Ramos (cell line): ENCODE data around the gene VSTM2L.

Source experiments
- in situ Hi-C: fragments of 300-500 bp; cut with MboI; formaldehyde crosslinking; loops from one replicate; pipeline ENCODE4 v1.14.3; 2022; ENCODE audit warnings: low sequenced_read_pairs; ENCODE audit not compliant: unreplicated experiment

The VSTM2L gene

DNA sequence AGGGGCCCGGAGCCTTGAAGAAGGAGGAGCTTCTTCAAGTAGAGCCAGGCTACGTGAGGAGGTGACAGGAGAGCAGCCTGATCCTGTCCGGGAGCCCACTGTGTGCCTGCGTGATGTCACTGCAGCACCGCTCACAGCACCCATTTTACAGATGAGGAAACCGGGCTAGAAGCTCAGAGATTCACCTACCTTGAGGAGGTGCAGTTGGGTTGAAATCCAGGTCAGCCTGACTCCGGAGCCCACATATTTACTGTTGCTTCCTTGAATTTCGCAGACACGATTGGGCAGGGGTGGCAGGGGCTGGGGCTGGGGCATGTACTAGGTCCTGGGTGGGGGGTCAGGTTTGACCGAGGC is 12.5 kb downstream of the VSTM2L start:
- in situ Hi-C loops = no loop called here

DNA sequence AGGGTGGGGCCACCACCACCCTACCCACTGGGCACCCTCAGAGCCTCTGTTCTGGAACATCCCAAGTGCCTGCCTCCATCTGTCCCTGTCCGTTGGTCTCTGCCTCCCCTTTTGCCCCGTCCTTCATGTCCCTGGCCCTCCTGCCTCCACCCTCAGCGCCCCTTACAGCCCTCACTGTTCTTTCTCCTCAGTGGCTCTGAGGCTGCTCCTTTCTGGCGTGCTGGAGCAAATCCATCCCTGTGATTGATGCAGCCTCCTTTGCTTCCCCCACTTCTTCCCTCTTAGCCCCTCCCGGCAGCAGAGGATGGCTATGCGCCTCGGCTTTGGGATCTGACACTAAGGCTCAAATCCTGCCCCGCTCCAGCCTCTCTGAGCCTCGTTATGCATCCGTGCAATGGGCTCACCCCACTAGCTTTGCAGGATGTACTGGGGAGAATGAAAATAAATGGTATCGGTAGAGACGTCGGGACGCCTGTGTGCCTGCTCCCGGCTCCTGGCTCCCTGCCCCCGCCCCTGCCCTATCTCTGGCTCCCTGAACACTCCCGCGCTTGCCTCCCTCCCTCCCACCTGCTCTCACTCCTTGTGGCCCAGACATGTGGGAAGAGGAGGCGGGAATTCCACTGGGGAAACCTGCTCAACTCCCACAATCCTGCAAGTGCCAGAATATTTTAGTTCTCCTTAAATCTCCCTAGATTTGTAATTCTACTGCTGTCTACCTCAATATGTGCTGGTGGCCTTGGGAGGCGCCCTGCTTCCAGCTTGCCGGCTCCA is 13.1 kb downstream of the VSTM2L start:
- in situ Hi-C loops = no loop called here

DNA sequence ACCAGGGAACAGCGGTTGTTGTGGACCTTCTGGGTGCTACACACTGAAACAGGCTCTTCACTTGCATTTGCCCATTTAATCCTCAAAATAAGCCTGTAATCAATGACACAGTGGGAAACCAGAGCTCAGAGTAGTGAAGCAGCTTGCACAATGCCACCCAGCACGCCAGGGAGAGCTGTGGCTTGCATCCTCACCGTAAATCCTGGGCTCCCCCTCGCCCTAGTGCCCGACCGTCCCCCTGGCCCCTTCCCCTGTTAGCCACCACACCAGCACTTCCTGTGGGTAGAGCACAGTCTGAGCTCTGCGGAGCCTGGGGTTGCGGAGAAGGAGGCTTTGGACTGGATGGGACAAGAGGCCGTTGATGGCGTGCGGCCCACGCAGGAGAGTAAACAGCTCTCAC is 14.5 kb downstream of the VSTM2L start:
- in situ Hi-C loops = no loop called here

DNA sequence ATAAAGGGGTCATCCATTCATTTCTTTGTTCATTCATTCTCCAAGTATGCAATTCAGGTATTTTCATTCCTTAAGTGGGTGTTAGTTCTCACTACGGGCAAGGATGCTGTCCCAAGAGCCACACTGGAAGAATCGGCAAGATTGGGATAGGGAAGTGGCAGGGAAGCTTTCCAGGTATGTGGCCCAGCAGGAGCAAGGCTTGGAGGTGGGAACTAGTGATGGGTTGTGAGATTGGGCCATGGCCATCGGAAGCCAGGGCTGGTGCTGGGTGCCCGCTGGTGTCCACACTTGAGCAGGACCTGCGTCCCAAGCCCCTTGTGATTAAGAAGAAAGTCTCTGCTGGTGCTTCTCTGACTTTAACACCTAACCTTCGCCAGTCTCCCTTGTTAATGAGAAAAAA is 15.1 kb downstream of the VSTM2L start:
- in situ Hi-C loops = no loop called here

DNA sequence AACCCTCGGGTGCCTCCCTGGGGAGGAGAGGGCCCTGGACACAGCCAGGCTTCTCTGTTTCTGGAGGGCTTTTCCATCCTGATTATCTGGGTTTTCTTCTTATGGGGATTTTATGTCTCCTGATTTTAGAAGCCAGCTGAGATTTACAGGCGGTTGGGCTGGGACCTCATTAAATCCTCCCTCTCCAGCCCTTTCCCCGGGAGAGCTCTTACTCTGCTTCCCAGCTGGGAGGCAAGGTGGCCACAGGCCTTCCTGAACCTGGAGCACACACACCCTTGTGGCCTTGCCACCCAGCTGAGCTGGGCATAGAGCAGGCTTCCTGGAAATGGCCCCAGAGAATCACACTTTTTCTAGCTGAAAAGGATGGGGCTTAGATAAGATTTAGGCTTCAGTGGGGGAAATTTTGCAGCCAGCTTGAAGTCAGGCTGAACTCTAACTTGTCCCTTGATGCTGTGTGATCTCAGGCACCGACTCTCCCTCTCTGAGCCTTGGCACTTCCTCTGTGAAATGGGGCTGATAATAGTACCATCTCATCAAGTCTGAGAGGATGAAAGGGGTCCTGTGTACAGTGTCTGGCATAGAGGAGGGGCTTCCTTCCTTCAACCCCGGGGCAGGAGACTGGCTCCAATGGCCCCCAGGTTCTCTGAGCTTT is 16.6 kb downstream of the VSTM2L start:
- in situ Hi-C loops = no loop called here

DNA sequence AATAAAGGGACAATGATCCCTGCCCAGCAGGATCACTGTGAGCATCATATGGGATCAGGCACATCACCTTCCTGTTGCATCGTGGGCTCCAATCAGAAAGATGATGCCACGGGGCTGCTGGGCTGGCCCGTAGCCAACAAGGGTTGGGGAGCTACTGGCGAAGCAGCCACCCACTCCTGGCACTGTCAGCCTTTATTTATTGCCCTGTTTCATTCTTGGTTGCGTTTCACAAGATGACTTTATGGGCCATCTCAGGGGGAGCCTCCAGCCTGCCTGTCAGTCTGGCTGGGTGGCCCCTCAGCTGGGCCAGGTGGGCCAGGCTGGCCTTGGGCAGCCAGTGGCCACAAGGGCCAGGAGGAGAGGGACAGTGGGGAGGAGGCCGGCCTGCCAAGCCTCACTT is 17.3 kb downstream of the VSTM2L start:
- in situ Hi-C loops = no loop called here

DNA sequence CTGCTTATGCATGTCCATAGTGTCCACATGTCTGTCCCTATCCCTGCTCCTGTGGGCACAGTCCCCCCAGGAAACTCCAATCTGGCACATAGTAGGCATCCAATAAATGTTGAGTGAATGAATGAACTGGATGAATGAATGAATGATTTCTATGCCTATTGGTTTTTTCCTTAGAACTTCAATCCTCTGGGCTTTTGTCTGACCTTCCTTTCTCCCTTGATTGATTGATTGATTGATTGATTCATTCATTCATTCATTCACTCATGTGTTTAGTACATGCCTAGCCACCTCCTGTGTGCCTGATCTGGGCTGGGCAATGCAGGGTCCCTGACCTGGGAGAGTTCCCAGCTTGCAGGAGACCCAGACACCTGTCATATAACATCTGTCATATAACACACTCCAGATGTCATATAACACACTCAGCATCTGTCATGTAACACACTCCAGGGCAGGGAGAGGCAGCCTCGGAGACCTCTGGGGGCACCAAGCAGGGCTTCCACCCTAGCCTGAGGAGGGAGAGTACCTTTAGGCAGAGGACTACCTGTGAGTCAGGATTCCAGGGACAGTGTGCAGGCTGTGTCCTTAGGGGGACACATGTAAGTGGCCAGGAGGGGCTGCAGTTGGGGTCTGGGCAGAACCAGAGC is 17.9 kb downstream of the VSTM2L start:
- in situ Hi-C loops = no loop called here

DNA sequence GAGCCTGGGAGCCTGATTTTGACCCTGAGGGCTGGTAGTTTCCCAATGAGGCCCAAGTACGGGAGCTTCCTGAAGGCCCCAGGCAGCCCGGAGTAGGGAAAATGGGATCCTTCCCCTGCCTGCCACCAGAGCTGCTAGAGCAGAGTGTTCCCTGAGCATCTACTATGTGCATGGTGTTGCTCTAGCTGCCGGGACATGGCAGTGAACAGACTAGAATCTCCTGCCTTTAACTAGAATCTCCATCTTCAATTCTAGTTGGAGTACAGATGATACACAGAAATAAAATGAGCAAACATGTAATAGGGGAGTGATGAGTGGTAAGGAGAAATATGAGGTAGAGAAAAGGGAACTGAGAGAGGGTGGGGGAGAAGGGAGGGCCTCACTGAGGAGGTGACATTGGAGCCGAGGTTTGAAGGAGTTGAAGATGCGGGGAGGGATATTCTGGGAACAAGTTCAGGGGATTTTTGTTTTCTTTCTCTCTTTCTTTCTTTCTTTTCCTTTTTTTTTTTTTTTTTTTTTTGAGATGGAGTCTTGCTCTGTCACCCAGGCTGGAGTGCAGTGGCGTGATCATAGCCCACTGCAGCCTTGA is 18.5 kb downstream of the VSTM2L start:
- in situ Hi-C loops = no loop called here

DNA sequence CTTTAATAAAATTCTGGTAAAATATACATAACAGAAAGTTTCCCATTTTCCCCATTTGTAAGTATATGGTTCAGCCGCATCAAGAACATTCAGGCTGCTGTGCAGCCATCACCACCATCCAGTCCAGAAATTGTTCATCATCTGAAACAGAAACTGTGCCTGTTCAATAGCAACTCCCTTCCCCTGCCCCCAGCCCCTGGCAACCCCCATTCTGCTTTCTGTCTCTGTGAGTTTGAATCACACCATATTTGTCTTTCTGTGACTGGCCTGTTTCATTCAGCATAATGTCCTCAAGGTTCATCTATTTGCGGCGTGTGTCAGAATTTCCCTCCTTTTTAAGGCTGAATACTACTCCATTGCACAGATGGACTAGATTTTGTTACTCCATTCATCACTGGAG is 19.1 kb downstream of the VSTM2L start:
- in situ Hi-C loops = no loop called here

DNA sequence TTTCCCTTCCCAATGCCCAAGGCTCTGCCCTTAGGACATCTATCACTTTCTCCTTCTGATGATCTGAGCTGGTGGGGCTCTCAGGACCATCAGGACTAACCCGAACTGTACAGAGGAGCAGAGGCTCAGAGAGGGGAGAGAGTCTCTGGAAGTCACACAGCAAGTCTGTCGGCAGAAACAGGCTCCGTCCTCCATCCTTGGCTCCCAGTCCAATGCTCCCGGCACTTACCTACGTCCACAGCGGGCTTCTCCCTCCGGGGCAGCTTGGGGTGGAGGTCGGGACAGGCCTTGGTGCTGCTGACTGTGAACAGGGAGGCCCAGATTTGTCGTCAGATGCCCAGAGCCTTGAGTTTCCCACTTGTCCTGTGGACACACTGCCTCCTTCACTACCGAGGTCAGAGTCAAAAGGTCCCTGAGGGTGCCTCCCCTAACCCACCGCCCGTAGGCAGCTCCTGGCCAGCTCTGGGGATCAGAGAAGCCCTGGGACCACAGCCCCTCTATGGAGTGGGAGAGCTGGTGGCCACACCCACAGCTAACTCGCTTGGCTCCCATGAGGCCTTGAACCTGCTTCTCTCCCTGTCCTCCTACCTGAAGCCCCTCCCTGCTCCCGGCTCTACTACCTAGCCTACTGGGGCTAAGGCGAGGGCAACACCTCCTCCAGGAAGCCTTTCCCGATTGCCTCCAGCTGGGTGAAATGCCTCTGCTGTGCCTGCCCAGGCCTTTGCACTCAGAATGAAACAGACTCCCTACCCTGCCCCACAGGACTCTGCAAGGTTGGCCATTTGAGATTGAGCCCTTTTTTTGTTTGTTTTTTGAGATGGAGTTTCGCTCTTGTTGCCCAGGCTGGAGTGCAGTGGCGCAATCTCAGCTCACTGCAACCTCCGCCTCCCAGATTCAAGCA is 22.6 kb downstream of the VSTM2L start:
- in situ Hi-C loops = no loop called here

DNA sequence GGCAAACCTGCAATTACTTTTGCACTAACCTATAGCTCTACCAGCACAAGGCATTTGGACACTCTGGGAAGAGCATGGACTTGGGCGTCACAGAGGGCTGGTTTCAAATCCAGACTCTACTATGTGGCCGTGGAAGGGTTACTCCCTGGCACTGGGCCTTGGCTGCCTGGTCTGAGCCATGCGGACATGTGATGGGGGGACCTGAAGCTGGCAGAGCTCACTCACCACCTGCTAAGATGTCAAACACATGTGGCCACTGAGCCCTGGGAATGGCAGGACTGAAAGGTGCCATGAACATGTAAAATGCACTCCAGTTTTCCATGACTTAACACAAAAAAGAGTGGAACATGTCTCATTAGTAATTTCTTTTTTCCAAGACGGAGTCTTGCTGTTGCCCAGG is 23.7 kb downstream of the VSTM2L start:
- in situ Hi-C loops = no loop called here

DNA sequence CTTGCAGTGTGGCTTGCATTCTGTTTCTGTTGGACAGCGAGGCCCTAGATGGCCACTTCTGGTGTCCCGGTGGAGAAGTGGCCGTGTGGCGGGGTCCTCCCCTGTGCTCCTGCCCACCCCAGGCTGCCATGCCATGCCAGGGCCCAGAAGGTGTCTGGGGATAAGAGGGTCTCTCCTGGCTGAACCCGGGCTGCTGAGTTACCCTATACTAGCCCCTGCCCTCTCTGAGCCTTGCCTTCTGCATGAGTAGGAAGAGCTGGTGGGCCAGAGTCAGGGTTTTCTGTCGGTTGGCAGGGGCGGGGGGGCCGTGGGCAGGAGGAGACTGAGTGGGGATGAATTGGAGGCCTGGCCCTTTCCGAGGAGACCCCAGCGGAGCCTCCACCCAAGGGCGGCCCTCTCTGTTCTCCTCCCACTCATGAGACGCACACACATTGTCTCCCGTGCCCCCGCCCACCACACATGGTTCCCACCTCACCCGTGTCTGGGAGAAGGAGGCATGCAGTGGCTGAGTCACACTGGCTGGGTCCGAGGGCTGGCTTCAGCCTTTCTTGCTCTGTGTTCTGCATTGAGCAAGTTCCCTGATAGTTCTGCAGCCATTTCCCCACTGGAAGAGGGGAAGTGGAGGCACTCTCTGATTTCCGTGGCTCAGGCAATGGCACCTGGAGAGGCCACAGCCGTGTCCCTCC is 24.6 kb downstream of the VSTM2L start:
- in situ Hi-C loops = no loop called here

DNA sequence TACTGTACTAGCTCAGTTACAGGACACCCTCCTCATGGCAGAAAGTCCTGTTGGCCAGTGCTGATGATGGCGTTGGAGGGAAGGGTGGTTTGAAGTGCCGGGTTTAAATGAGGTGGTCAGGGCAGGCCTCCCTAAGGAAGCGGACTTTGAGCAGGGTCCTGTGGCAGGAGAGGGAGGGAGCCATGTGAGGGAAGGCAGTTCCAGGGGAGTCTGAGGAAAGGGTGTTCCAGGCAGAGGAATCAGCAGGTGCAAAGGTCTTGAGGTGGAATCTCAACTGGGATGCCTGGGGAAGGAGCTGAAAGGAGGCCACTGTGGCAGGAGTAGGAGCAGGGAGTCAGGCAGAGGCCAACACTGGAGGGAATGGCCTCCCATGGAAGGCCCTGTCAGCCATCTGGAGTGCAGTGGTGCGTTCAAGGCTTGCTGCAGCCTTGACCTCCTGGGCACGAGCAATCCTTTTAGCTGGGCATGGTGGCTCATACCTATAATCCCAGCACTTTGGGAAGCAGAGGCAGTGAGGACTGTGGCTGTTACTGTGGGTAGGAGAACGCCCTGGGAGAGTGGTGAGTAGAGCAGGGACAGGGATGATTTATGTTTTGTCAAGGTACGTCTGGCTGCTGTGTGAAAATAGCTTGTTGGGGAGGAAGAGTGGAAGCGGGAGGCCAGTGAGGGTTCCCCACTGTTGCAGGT is 26.2 kb downstream of the VSTM2L start:
- in situ Hi-C loops = no loop called here

DNA sequence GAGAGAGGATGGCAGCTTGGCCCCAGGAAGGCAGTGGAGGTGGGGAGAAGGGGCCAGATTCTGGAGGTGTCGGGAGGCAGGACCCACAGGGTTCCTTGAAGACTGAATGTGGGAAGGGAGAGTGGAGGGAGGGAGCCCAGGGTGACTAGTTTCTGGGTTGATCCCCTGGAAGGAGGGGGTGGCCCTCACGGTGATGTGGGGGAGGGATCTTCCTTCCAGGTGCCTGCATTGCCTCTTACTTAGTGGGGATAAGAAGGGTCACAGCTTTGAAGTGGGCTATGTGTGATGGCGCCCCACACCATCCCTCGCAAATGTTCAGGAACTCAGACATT is 26.7 kb downstream of the VSTM2L start:
- in situ Hi-C loops = no loop called here

DNA sequence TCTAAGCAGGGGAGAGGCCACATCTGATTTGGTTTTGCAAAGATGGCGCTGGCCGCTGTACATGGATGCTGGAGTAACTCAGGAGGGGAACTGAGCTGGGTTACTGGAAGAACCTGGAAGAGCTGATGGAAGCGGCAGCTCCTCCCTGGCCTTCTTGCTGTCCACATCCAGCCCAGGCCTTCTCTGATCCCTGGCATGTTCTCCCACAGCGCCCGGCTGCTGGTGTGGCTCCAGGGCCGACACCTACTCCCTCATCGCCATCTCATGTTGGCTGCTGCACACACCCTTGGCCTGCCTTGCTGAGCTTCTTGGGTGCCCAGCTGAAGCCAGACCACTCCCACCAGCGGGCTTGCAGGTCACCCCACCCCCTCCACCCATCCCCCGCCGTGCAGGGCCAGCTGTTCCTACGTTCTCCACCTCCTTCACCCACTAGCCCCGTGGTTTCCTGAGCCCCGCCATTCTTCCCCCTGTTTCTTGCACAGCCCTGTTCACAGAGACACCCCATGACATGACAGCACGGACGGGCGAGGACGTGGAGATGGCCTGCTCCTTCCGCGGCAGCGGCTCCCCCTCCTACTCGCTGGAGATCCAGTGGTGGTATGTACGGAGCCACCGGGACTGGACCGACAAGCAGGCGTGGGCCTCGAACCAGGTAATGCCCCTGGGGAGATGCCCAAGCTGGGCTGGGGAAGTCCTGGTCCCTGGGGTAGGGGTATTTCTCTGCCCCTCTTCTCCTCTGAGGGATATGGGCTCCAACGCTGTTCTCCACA is 28.4 kb downstream of the VSTM2L start:
- in situ Hi-C loops = no loop called here

DNA sequence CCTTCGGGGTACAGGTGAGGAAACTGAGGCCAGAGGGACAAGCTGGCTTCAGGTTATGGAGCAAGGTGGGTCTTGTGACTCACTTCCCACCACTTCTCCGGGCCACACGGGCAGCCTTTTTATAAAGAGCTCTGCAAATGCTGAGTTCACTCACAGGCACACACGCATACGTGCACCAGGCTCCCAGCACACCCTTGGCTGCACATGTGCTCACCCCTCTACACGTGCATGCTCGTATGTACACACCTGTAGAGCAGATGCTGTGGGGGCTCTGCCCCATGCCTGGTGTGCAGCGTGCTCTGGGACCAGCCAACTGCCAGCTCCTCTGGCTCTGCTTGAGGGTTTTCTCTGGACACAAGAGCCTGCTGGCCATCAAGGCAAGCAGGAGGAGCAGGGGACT is 29.1 kb downstream of the VSTM2L start:
- in situ Hi-C loops = no loop called here

DNA sequence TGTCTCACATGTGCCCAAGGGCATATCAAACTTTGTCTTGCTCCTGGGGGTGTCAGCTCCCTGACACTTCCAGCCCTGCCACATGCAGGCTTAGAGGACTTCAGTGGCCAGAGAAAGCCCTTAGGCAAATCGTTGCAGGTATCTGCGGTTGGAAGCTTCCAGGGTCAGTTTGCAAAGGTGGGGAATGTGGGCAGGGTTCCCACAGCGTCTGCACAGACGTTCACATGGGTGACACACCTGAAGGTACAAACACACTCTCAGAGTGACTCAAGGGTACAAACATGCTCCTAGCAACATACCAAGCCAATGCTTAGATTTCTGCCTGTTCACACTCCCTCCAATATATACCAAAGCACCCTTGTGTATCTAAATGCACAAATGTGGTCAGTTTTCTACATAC is 30.0 kb downstream of the VSTM2L start:
- in situ Hi-C loops = no loop called here

DNA sequence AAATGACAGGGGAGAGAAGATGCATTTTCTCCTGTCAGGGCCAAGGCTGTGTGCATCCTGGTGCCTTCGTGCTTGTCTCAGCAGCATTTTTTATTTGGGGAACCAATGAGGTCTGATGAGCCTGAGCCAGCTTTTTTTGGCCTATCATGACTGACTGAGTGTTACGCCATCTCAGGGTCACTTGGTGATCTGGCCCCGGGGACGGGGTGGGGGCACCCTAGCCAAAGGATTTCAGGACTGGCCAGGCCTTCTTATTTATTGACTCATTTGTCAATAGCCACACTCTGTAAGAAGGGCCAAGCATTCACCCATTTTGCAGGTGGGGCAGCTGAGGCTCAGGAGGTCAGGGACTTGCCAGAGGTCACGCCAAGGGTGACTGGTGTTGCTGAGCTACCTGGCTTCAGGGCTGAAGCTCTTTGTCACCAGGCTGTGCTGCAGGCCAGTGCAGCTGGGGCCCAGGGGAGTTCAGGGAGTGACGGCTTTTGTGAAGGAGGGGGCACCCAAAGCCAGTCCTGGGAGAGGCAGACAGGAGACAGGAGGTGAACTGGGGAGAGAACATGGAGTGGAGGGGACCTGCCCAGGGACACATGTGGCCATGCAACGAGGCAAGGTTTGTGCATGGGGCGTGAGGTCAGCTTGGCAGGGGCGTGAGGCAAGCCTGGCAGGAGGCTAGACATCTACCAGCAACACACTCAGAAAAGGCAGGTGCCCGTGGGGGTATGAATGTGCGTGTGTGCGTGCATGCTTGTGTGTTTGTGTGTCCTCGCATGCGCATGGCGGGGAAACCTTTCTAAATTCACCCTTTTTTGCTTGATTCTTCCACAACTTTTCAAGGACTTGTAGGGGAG is 31.1 kb downstream of the VSTM2L start:
- in situ Hi-C loops = no loop called here
